ENCODE results near the gene IL17C.

- TF ChIP-seq POLR2A (IDR thresholded peaks at IDR 0.05; ENCODE audit: low read length): no peak
- no peak for TF ChIP-seq GATA1 (IDR thresholded peaks at IDR 0.05; ENCODE audit: low read depth, low read length)
Observed at GRCh38 chr16:88661468-88661867, 23.1 kb downstream of the IL17C start.
